GM21381 (cell line): Measurements from ENCODE around the gene ARHGEF4.

Source experiments
- ATAC-seq: cut with Tn5 transposase; IDR thresholded peaks from one replicate; pipeline ENCODE4 v1.9.1; 2021; ENCODE audit warnings: mild to moderate bottlenecking, moderate library complexity; ENCODE audit not compliant: unreplicated experiment

The ARHGEF4 gene

DNA sequence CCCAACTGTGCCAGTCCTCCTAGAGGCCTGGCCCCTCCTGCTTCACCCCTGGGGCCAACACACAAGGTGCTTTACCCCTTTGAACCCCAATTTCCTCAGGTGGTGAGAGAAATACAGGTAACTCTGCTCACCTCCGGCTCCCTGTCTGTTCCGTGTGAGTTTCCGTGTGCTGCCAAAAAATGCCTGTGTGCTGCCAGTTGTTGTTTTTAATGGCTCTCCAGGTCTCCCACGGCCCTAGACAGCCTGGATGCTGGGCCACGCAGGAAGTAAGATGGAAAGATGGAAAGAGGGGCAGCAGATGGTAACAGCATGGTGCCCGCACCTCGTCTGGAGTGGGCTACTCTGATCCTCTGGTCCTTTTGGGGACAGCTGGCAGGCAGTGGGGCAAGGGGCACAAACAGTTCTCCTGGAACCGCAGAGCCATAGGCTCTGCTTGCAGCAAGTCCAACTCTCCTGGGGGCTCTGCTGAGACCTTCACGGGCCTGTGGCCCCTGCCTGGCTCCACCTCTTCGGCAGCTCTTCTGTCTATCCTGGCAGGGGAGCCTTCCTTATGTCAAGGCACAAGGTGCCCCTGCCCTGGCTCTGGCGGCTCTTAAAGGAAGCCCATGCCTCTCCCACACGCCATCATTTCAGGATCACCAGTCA is 4.3 kb upstream of the ARHGEF4 start:
- ATAC-seq: no peak

GRCh38 chr2:130834091-130834930 is 2.4 kb upstream of the ARHGEF4 start:
- ATAC-seq: no peak

- ATAC-seq: no peak
Measured at GRCh38 chr2:130834931-130835765, 1.6 kb upstream of the ARHGEF4 start.

DNA sequence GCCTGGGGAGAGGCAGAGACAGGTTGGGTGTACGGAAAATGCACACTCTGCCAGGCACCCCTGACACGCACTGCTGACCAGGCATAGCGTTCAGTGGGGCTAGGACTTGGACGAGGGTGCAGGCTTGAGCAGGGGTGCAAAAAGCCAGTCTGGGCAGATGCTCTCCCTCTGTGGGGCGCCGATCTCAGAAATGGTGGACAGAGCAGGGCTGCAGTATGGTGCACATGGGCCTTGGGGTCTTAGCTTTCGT is 1.0 kb upstream of the ARHGEF4 start:
- ATAC-seq: no peak

- ATAC-seq: no peak
Measured at GRCh38 chr2:130837175-130837810, 579 bp downstream of the ARHGEF4 start.

DNA sequence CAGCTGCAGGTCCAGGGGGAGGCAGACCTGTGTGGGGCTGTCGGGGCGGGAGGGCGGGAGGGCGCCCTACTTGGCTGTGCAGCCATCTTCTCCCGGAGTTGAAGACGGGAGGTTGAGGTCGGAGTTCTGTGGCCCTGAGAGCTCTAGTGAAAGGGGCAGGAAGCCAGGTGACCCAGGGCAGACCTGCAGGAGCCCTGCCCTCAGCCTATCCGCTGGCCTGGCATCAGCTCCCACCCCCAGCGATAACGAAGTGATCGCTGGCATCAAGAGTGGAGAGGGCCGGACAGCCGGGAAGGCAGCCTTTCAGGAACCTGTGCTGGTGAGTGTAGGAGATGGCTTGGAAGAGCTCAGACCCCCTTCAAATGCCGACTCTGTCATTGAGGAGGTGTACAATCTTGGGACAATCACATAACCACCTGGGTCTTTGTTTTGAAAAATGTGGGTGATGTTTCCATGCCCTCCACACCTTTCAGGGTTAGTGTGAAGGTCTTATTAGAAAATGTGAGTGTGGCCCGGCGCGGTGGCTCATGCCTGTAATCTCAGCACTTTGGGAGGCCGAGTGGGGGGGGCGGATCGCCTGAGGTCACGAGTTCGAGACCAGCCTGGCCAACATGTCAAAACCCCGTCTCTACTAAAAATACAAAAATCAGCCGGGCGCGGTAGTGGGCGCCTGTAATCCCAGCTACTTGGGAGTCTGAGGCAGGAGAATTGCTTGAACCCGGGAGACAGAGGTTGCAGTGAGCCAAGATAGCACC is 1.3 kb downstream of the ARHGEF4 start:
- ATAC-seq: no peak

GRCh38 chr2:130839011-130839780 is 2.5 kb downstream of the ARHGEF4 start:
- ATAC-seq: no peak

GRCh38 chr2:130840506-130840905 is 3.8 kb downstream of the ARHGEF4 start:
- ATAC-seq: no peak

- ATAC-seq: no peak
Measured at GRCh38 chr2:130841741-130842365, 5.1 kb downstream of the ARHGEF4 start.

DNA sequence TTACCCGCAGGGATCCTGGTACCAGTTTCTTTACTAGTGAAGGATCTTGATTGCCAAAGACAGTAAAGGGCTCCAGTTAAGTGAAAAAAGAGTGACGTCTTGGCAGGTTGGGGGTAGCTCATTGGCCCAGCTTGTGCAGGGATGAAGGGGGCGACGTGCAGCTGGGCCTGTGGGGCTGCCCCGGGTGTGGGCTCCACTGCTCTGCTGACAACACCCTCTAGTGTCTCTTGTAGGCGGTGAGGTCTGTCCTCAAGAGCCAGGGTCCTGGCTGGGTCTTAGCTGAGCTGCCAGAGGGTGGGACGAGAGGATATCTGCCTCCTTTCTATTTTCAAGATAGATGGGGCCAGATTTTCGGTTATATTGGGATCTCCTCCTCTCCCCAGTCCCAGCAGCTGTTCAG is 6.1 kb downstream of the ARHGEF4 start:
- no peak for ATAC-seq

DNA sequence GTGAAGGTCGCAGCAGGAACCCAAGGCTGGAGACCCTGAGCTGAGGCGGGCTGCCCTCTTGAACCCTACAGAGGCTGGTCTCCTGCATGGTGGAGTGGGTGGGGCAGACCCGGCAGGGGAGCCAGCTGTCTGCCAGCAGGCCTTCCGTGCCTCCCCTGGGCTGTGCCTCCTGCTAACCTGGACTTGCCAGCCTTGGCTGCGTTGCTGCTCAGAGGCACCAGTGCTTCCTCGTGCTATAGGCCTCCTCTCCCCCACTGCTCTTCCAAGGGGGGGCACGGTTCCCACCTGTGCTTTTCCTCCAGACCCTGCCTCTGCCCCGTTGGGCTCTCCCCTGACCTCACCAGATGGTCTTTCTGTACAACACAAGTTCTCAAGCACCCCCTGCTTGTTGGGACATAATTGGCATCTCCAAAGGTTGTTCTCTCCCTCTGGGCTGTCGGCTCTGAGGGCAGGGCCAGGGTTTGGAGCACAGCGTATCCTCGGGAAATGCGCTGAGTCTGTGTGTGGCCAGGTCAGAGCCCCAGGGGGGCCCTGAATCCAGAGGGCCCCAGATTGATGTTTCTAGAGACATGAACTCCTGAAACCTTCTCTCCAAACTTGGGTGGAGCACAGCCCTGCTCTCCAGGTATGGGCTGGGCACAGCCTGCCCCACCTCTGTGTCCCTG is 6.7 kb downstream of the ARHGEF4 start:
- ATAC-seq: no peak

GRCh38 chr2:130844161-130844560 is 7.4 kb downstream of the ARHGEF4 start:
- no peak for ATAC-seq

GRCh38 chr2:130845505-130846085 is 8.9 kb downstream of the ARHGEF4 start:
- ATAC-seq: no peak

- ATAC-seq: no peak
Measured at GRCh38 chr2:130846233-130846632, 9.5 kb downstream of the ARHGEF4 start.

- no peak for ATAC-seq
Measured at GRCh38 chr2:130846686-130847375, 10.1 kb downstream of the ARHGEF4 start.

GRCh38 chr2:130847776-130848525 is 11.2 kb downstream of the ARHGEF4 start:
- ATAC-seq: no peak

- no peak for ATAC-seq
Measured at GRCh38 chr2:130848526-130849210, 12.0 kb downstream of the ARHGEF4 start.
